Non-pigmented ciliary epithelial cell (primary cell): ENCODE measurements around the gene CASP4.
"Not testable (repeated sequence)": the region's sequence is repeated elsewhere in the genome, so short reads cannot be mapped to it uniquely, and the experiment has no call there.

Source experiments
- DNase-seq: peaks from one replicate; pipeline ENCODE4 v3.0.0-alpha.2; 2010; ENCODE audit warnings: low read depth

Gene CASP4

DNA sequence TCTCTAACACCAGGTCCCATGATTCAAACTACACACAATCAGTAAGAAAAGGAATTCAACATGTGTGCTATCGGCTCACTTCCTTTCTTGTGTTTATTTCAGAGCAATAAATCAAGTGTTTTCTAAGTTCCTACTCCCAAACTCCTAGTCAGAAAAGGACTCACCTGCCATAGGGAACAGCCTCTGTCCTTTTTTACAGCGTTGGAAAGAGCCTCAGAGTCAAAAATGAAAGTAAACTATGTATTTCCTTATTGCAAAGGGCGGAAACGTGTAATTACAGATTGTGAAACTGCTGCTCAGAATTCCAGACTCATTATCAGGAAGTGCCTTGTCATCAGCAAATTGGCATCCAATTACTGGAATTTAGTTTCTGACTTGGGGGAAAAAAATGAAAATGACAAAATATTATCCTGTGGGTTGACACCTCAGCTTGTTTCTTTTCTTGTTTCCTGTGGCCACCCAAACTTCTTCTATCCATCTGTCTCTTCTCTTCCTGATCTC lies at the start of gene CASP4:
TSS of gene CASP4 (minus strand) at position 220 of the 501 bp plus-strand sequence. CDS start at position 171, 49 bp downstream.
- peak; percentile 40 for DNase-seq

DNA sequence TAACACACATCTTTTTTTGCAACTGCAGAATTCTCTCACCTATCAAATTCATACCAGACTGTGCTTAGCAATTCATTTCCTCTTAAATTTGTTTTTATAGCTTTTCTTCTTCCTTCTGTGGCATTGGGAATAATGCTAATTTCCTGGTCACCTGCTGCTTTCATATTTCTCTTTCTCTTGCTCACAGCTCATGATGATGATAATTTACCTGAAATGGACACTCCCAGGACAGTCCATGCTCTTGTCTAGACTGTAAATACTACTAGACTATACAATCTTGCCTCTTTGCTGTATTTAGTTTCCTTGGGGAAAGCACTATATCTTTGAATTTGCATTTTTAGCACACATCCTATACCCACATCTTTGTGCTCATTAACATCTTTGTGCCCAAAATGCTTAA lies 39.1 kb upstream of the CASP4 start:
- no peak for DNase-seq

DNA sequence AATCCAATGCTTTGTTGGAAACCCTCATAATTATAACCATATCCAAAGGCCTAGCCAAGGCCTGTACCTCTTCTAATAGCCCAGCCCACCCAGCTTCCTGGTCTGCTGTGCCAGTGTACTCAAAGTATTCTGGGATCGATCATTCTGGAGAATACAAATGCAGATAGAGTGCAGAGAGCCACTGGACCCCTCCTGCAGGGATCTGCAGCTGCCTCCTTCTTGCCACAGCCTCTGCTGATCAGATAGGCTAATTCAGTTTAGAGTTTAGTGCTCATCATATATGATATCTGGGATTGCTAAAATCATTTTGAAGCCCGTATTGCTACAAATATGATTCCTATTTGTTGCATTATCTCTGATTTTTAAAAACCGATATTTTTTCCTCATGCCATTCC lies 37.1 kb upstream of the CASP4 start:
- no peak for DNase-seq

DNA sequence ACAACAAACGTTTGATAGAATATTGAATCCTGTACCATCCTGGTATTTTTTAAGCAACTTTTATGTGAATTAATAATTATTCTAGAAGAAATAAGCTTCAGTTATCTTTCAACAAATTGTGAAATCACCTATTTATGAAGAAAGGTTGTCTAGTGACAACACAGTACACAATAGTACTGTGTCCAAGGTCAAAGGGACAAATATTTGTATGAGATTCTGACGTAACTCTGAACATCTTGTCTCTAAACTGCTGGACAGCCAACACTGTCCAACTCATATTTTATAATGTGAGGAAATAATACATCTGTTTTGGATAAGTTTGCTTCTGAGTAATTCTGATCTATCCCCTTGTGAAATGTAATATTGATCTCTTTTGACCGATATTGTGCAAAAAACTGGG lies 35.6 kb upstream of the CASP4 start:
- no peak for DNase-seq

DNA sequence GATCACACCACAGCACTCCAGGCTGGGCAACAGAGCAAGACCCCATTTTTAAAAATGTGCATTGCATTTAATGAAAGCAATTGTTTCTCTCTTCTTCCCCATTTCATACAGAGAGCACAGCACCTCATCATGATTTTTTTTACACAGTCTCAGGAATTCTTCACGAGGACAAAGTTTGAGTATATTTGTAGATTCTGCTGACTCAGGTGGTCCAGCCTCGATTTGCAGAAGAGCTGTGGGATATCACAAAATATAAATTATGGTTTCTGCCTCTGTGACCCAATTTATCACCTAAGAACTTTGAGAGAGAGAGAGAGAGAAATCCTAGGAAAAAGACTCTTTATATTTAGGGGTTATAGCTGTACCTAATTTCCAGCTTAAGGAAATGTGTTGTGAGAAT lies 34.8 kb upstream of the CASP4 start:
- no peak for DNase-seq

DNA sequence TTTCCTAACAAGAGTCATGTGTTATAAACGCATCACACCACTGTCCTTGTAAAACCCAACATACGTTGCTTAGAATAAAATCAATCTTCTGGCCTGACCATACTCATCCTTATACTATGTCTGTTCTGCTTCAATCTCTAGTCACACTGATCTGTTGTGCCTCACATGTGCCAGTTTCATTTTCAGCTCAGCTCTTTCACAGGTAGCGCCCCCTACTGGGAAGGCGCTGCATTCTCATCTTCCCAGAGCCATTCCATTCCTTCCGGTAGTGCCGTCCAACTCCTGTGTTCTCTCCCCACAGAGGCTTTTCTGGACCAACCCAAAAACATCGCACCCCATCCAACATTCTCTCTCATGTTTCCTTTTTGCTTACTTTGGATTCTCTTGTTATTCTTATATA lies 32.4 kb upstream of the CASP4 start:
- no peak for DNase-seq

DNA sequence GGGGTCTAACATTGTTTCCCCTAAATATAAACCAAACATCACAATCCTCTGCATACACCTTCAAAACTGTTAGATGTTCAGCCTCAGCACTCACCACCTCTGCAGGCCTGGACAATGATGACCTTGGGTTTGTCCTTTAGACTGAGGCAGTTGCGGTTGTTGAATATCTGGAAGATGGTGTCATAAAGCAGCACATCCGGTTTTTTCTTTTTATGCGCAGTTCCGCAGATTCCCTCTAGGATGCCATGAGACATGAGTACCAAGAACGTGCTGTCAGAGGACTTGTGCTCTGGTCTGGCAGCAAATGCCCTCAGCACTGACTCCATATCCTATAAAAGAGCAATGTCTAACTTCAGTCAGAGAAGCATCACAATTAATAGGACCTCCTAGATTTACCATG lies 31.8 kb upstream of the CASP4 start:
- DNase-seq: no peak

DNA sequence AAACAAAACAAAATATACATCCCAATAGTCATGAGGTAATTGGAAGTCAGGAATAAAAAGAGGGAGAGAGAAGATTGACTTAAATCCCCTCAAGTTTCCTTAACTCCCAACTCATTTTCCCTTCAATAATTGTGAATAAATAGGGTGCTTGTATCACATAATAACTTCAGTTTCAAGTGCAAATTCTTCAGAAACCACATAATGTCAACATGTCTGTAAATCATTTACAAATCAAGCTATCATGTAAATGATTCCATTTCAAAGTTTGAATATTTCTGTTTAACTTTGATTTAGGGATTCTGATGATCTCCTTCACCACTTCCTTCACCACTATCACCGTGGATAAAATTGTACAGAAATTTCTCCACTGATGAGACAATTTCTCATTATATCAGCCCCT lies 31.3 kb upstream of the CASP4 start:
- no peak for DNase-seq

DNA sequence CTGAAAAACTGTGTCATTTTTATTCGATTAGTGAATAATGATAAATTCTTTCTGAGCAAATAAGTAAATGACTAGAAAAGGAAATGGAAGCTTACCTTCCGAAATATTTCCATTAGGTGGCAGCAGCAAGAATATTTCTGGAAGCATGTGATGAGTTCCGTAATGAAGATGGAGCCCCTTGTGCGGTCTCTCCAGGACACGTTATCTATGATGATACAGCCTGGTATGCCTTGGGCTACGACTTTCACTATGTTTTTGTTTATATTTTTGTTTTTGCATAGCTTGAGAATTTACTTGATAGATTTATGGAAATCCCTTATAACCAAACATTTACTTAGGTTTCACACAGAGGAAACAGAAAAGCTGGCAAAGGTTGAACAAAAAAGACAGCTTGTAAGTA lies 28.9 kb upstream of the CASP4 start:
- no peak for DNase-seq

DNA sequence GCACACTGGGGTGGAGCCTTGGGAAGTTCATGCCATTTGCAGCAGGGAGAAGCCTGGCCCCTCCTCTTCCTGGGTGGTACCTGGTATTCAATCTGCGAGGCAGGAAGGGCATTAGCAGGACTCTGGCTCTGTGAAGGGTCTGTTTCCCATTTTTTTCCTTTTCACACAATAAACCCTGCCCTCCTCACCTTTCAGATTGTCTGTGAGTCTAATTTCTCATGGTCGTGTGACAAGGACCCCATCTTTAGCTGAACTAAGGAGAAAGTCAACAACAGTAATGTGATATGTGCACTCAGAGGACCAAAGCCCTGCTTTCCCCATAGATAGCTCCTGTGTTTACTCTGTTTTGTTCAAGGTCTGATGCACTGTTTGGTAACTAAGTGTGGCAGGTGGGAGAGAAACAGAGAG lies 26.6 kb upstream of the CASP4 start:
- DNase-seq: no peak

DNA sequence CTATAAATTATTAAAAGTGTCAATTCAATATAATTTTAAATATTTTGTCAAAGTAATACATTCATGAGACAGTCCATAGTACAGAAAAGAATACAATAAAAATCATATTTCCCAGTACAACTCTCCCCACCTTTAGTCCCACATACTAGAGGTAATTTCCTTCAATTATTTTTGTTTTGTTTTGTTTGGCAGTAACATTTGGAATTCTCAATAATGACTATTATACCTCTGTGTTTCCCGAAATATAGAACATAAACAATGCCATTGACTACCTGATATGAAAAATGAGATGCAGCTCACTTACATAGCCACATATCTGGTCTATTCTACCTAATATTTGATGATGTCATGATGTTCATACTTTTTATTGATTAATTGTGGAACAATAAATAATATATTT lies 24.4 kb upstream of the CASP4 start:
- no peak for DNase-seq

DNA sequence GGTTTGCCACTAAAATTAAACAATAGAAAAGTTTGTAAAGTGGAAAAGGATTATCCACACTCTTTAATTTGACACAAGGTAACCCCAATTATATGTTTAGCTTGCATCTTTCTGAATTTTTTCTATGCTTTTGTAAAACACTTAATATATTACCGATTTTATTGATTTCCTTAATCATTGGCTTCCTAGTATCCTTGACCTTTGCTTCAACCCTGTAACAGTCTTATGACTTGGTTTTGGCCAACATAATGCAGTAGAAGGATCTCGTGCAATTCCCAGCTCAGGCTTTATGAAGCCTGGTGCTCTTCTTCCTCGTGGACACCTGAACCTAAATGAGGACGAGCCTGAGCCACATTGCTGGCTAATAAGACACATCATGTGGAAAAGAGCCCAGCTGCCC lies 23.6 kb upstream of the CASP4 start:
- DNase-seq: no peak

DNA sequence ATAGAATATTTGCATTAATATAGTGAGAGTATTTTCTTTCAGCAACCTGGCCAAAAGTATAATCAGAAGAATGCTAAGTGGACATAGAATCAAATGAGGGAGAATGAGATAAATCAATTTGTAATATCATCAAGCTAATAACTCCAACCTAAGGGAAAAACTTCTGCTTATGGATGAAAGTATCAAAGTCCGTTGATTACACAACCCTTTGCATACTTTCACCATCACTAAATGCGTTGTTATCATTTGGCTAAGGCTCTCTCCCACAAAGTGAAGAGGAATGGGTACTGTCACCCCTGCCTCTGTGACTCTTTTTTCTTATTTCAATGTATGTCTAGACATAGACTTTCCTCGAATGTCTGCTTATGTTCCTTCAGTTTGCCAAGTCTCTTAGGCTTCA lies 16.4 kb upstream of the CASP4 start:
- no peak for DNase-seq

DNA sequence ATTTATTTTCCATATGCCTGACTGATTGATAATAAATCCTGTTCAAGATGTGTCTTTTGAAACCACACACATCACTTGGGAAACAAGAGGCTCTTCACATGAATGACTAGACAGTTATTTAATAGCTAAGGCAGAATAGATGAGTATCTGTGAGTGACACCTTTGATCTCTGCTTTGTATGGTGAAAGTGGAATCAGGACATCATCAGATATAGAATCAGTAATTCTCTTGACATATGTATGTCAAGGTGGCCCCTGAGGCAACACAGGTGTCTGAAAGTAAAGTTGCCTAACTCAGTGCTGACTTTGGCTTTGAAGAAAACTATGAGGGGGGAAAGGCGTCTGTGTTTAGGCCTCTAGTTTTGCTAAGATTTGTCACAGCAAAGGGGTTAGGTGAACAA lies 11.5 kb upstream of the CASP4 start:
- DNase-seq: no peak

DNA sequence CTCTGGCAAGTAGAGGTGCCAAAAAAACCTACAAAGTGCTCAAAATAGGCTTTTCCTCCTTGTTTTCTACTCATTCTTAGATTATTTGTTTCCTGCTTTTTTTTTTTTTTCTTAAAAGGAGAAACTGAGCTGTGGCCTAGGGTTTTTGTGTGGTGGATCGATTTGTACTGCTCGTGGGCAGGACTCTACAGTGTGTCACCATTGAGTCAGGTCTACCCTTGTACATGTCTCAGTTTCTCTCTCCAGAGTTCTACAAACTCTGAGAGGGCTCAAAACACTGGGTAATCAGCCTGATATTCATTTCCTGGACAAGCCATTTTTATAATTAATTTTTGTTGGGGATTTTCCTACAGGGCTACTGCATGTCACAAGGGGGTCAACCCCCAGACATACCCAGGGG lies 5.2 kb upstream of the CASP4 start:
- DNase-seq: no peak

DNA sequence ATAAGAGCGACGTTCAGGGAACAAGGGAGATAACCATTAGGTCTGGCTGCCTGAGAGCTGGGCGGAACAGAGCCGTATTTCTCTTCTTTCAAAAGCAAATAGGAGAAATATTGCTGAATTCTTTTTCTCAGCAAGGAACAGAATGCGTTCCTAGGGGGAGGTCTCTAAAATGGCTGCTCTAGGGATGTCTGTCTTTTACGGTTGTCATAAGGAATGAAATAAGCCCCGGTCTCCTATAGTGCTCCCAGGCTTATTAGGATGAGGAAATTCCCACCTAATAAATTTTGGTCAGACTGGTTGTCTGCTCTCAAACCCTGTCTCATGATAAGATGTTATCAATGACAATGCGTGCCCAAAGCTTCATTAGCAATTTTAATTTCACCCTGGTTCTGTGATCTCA lies 4.5 kb upstream of the CASP4 start:
- DNase-seq: not testable (repeated sequence)

DNA sequence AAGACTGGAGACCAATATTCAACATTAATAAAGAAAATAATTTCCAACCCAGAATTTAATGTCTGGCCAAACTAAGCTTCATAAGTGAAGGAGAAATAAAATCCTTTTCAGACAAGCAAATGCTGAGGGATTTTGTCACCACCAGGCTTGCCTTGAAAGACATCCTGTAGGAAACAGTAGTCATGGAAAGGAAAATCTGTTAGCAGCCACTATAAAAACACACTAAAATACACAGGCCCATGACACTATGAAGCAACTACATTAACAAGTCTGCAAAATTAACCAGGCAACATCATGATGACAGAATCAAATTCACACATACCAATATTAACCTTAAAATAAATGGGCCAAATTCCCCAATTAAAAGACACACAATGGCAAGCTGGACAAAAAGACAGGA lies 2.4 kb upstream of the CASP4 start:
- DNase-seq: no peak

DNA sequence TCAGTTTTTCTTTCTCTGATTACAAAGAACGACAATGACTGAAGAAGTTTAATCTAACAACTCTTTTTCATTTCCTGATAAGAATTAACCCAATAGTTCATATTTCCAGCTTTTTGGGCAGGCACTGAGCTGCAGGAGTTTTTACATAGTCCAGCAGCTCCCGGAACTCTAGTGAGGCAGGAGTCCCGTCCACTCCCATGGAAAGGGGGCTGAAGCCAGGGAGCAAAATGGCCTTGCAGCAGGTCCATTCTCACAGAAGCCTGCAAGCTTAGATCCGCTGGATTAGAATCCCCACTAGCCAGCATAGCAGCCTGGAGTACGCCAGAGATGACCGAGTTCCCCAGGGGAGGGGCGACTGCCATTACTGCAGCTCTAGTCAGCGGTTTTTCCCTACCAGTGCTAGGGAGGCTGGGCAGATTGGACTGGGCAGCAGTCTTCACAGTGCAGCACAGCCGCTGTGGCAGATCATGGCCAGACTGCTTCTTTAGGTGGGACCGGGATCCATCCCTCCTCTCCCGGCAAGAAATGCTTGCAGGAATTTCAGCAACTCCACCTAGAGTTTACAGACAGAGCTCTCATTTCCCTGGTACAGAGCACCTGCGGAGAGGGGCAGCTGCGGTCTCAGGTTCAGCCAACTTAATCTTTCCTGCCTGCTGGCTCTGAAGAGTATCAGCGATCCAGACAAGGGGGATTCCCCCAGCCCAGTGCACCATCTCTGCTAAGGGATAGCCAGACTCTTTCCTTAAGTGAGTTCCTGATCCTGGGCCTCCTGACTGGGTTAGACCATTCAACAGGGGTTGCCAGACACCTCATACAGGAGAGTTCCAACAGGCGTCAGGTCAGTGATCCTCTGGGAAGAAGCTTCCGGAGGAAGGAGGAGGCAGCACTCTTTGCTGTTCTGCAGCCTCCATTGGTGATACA lies 742 bp upstream of the CASP4 start:
- no peak for DNase-seq

DNA sequence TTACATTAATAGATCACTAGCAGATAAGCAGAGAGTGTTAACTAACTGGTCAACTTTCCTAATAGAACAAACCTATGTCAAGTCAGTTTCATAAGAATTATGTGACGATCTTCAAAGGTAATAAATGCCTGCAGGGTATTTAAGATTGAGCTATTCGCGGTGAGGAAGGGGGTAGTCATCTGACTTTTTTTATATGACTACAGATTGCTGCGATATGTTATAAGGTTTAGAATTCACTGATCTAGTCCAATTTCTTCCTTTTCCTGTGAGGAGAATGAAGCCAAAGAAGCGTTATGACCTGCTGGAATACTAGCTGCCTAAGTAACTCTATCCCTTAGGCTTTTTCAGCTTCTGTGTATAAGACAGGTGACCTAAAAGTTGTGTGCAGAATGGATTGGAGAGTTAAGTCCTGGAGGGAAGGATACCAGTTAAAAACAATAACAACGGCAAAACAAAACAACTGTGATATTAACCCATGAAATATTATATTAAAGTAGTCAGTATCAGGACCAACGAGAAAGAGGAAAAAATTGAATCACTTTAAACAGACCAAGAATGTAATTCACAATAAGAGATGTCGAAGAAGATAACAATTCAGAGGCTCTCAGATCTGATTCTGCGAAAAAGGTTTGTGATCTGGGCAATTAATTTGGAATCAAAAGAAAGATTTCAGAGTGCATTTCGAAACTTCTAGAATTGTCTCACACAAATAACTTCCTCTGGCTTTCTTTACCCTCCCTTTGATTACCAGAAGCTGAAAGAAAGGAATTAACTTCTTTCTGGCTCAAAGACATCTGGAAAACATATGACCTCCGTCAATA lies 630 bp downstream of the CASP4 start:
- no peak for DNase-seq

DNA sequence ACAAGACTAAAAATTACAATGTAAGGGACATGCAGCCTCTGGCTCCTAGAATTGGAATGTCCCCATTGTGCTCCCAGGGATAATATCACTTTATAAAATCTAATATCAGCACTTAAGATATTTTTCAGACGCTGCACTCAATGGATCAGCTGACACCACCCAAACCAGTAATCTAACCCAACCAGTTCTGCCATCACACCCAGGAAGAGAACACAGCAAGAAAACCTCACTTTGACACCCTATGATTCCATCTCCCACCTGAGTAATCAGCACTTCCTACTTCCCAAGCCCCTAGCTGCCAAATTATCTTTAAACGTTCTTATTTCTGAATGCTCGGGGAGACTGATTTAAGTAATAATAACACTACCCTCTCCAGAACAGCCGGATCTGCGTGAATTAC lies 2.6 kb downstream of the CASP4 start:
- DNase-seq: no peak

DNA sequence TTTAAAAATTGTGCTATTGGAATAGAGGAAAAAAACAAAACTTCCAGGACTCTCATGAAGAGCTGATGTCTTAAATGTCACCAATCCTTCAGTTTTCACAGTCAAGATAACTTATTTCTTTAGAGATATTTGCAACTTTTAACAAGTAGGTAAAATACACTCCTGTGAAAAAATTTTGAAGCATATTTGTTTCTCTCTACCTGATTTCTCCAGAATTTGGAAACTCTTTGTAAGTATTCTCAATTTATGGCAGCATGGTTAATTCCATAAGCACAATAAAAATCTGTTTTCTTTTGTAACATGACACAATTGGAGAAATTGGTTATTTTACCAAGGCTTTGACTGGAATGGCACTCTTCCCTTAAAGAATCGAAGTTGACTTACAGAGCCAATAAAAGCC lies 4.1 kb downstream of the CASP4 start:
- DNase-seq: no peak

DNA sequence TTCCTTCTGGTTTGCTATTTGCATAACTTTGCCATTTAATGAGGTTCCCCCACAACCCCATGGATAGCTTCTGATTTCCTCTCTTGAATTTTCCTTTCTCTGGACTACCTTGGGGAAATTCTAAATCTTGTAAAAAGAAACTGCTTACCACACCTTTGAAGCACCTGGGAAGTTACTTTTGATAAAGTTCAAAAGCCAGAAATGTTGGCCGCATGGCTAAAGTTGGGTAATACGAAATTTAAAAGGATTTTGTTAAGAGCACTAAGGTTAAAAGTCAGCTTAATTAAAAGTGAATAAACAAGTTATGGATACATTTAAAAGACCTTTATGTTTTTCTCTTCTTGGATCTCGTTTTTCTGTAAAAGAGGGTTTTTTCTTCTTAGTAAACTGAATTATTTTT lies 5.5 kb downstream of the CASP4 start:
- no peak for DNase-seq

DNA sequence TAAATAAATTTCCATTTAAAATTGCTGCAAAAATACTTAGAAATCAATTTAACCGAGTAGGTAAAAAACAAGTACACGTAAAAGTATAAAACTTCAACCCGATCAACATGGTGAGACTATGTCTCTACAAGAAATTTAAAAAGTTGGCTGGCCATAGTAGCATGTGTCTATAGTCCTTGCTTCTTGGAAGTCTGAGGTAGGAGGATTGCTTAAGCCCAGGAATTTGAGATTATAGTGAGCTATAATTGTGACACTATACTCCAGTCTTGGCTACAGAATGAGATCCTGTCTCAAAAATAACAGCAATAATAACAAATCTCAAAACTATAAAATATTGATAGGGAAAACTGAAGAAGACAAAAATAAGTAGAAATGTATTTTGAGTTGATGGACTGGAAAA lies 11.1 kb downstream of the CASP4 start:
- no peak for DNase-seq
